Measurements from ENCODE around the gene AGBL1.

Gene AGBL1

GRCh38 chr15:86322629-86323028, 243.0 kb downstream of the AGBL1 start:
- no peak for DNase-seq (ENCODE audit: low spot score)
- TF ChIP-seq, protein P1, sequence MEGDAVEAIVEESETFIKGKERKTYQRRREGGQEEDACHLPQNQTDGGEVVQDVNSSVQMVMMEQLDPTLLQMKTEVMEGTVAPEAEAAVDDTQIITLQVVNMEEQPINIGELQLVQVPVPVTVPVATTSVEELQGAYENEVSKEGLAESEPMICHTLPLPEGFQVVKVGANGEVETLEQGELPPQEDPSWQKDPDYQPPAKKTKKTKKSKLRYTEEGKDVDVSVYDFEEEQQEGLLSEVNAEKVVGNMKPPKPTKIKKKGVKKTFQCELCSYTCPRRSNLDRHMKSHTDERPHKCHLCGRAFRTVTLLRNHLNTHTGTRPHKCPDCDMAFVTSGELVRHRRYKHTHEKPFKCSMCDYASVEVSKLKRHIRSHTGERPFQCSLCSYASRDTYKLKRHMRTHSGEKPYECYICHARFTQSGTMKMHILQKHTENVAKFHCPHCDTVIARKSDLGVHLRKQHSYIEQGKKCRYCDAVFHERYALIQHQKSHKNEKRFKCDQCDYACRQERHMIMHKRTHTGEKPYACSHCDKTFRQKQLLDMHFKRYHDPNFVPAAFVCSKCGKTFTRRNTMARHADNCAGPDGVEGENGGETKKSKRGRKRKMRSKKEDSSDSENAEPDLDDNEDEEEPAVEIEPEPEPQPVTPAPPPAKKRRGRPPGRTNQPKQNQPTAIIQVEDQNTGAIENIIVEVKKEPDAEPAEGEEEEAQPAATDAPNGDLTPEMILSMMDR (IDR thresholded peaks at IDR 0.05; ENCODE audit: extremely low read depth, missing control alignments) = no peak

DNA sequence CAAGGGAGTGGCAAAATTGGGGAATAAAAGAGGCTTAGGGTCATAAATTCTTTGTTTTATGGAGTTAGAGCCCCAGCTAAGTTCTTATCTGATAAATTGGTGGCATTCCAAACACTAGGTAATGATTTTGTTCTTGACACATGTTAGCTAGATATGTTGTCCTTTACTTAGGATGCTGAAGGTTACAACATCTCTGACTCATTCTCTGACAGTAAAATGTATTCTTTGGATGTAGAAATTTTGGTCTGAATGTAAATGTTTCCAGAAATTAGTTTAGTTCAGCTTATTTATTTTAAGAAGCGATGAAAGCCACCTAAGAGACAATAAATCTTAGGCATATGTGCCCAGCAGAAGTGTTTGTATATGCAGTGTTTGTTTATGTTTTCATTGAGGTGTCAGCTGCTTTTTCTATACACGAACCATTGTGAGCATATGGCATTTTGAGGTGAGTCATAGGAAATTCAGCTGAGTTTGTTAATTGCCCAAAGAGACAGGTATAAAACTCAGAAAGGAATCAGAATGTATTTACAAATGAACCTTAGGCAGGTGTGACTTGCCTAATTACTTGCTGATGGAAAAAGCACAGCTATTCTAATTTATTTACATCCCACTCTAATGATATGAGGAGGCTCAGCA, 247.7 kb downstream of the AGBL1 start:
- TF ChIP-seq, protein P1 (IDR thresholded peaks at IDR 0.05; ENCODE audit: extremely low read depth, missing control alignments) = no peak
- no peak for DNase-seq (ENCODE audit: low spot score)

DNA sequence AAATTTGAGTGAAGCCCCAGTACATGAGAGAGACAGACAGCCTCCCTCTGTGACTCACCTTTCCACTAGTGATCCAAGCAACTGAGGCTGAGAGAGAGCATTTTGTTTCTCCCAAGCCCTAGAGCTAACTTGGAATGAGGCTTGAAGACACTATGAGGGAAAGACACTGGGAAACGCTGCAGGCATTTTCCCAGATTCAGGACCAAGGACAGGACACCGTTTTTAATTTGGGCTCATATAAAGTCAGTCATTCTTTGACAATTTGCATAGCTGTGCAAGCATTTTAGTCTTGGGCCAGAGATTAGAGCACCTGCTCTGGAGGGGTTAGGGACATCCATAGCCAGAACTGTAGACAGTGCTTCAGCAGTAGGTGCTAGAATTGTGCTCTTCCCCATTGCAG, 249.0 kb downstream of the AGBL1 start:
- TF ChIP-seq, protein P1 (IDR thresholded peaks at IDR 0.05; ENCODE audit: extremely low read depth, missing control alignments) = no peak
- DNase-seq (ENCODE audit: low spot score) = no peak

DNA sequence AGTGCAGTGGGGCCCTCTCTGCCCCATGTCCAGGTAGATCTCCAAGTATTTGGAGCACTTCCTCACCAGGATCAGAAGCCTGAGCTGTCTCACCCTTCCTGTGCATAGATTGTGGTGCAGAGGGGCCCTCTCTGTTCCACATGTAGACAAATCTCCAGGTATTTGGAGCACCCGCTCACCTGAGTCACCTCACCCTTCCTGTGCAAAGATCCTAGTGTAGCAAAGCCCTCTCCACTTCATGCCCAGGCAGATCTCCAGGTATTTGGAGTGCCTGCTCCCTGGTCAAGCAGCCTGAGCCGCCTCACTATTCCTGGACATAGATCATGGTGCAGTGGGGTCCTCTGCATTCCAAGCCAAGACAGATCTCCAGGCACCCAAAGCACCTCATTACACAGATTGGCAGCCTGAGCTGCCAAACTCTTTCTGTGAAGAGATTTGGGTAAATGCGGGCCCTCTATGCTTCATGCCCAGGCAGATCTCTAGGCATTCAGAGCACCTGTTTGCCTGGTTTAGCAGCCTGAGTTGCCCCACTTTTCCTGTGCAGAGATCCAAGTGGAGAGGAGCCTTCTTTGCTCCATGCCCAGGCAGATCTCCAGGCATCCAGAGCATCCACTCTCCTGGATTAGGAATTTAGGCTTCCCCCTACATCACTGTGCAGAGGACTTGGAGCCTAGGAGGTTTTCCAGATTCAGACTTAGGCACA, 249.8 kb downstream of the AGBL1 start:
- no peak for DNase-seq (ENCODE audit: low spot score)
- TF ChIP-seq, protein P1 (IDR thresholded peaks at IDR 0.05; ENCODE audit: extremely low read depth, missing control alignments) = no peak

- TF ChIP-seq, protein P1 (IDR thresholded peaks at IDR 0.05; ENCODE audit: extremely low read depth, missing control alignments) = no peak
- no peak for DNase-seq (ENCODE audit: low spot score)
These were observed 254.1 kb downstream of the AGBL1 start for GRCh38 chr15:86333819-86334218.

DNA sequence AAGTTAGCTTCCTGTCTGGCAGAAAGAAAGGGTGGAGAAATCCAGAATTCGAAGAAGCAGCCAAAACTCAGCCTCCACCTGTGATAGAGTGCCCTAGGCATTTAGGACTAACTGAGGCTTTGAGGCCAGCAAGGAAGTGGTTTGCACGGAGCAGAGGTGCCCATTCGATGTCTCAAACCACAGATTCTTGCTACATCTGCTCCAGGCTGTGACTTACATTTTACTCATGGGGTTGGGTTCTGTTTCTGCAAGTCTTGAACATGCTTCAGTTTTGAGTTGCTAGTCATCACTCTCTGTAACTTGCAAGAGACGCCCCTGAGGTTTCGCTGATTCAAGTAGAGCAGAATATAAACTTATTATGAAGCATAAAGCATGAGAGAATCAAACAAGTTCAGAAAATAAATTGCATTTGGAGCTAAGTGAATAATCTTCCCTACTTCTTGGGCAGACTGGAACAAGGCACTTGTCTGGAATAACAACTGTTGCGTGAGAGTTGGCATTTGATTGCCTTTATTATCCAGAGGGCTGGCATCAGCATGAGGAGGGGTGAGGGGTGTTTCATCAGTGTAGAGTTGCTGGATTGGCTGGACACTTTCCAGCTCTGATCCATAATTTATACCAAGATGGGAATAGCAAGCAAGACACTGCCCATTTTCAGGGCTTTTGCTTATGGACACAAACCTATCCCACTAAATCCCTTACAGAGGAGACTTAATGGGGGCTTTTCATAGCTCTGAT, 256.5 kb downstream of the AGBL1 start:
- no peak for DNase-seq (ENCODE audit: low spot score)
- TF ChIP-seq, protein P1 (IDR thresholded peaks at IDR 0.05; ENCODE audit: extremely low read depth, missing control alignments) = no peak

GRCh38 chr15:86337071-86337470, 257.4 kb downstream of the AGBL1 start:
- no peak for DNase-seq (ENCODE audit: low spot score)
- TF ChIP-seq, protein P1 (IDR thresholded peaks at IDR 0.05; ENCODE audit: extremely low read depth, missing control alignments) = no peak

Data from GM20000 (cell line).